Epithelial cell of alveolus of lung (primary cell): Measurements from ENCODE around the gene ZNF883. TPM values are rescaled to one million over a fixed set of nuclear protein-coding genes. Genes with fewer than 3 reads are reported as not detected.

Source experiments
- total RNA-seq: library from RNA; depleted of rRNA; stranded (reverse); fragments of >200 nt; gene quantifications from 2 replicates; pipeline ENCODE4 v1.2.1, GENCODE V29; 2015

ZNF883 gene
- total RNA-seq = 1.5 and 2.7 TPM in 2 replicates

GRCh38 chr9:113011911-113012381 is at the start of gene ZNF883:
TSS of gene ZNF883 (minus strand) at chr9:113012192.

GRCh38 chr9:113056191-113057106 is 44.5 kb upstream of the ZNF883 start, which contains the start of gene ZFP37:
TSS of gene ZFP37 (minus strand) at chr9:113056724. CDS start at chr9:113056688, 36 bp downstream.

Other genes with a start within 250 kb of the ZNF883 start
- not detected in 2 replicates for gene SLC46A2, start 121.3 kb downstream of the ZNF883 start, total RNA-seq
- gene ZFP37, start 44.5 kb upstream of the ZNF883 start, total RNA-seq = 1.3 and 4.6 TPM in 2 replicates
- 4.4 and 4.9 TPM in 2 replicates for gene SLC31A2, start 138.8 kb upstream of the ZNF883 start, total RNA-seq
- 10.1 and 14.0 TPM in 2 replicates for gene FKBP15, start 209.1 kb upstream of the ZNF883 start, total RNA-seq
- gene SLC31A1, start 209.4 kb upstream of the ZNF883 start, total RNA-seq = 29.2 and 37.2 TPM in 2 replicates